A172 (cell line): ENCODE results near the gene GNG2. TPM values are rescaled to one million over a fixed set of nuclear protein-coding genes. Genes with fewer than 3 reads are reported as not detected.
A peak's percentile ranks its signal among the peaks of the same experiment; 100 is the strongest.

ENCODE experiments used
- DNase-seq: peaks from one replicate; pipeline ENCODE4 v3.0.0-alpha.2; 2015; ENCODE audit warnings: low spot score
- total RNA-seq: library from RNA; depleted of rRNA; stranded (reverse); fragments of >200 nt; shearing (Covaris generic); gene quantifications from 2 replicates; pipeline ENCODE4 v1.2.3, GENCODE V29; 2014

GNG2 gene
- total RNA-seq, 1 experiment from 2014 or later, result 8.5 TPM

- DNase-seq, result no peak
Observed at GRCh38 chr14:51993285-51993920, 133.0 kb downstream of the GNG2 start.

GRCh38 chr14:51996148-51996746, 135.8 kb downstream of the GNG2 start:
- peak; percentile 1 for DNase-seq

- DNase-seq, result no peak
Observed at GRCh38 chr14:51998348-51998747, 137.9 kb downstream of the GNG2 start.

- DNase-seq, result no peak
Observed at GRCh38 chr14:51999084-51999483, 138.7 kb downstream of the GNG2 start.

- no peak for DNase-seq
Observed at GRCh38 chr14:52000019-52000582, 139.7 kb downstream of the GNG2 start.

GRCh38 chr14:52000696-52001095, 140.3 kb downstream of the GNG2 start:
- DNase-seq, result no peak

- DNase-seq, result no peak
Observed at GRCh38 chr14:52002542-52002941, 142.1 kb downstream of the GNG2 start.

GRCh38 chr14:52003324-52003723, 142.9 kb downstream of the GNG2 start:
- no peak for DNase-seq

- DNase-seq, result no peak
Observed at GRCh38 chr14:52005625-52006024, 145.2 kb downstream of the GNG2 start.

- no peak for DNase-seq
Observed at GRCh38 chr14:52006361-52006760, 145.9 kb downstream of the GNG2 start.

GRCh38 chr14:52007211-52007610, 146.8 kb downstream of the GNG2 start:
- DNase-seq, result no peak

- DNase-seq, result no peak
Observed at GRCh38 chr14:52007637-52008036, 147.2 kb downstream of the GNG2 start.

GRCh38 chr14:52008136-52008535, 147.7 kb downstream of the GNG2 start:
- DNase-seq, result no peak

GRCh38 chr14:52010173-52010693, 149.8 kb downstream of the GNG2 start:
- no peak for DNase-seq

- DNase-seq, result no peak
Observed at GRCh38 chr14:52011523-52011922, 151.1 kb downstream of the GNG2 start.

- DNase-seq, result no peak
Observed at GRCh38 chr14:52012635-52013034, 152.2 kb downstream of the GNG2 start.

GRCh38 chr14:52013984-52014600, 153.7 kb downstream of the GNG2 start:
- no peak for DNase-seq

- no peak for DNase-seq
Observed at GRCh38 chr14:52014601-52015267, 154.3 kb downstream of the GNG2 start.

- DNase-seq, result no peak
Observed at GRCh38 chr14:52015411-52016030, 155.1 kb downstream of the GNG2 start.

- DNase-seq, result no peak
Observed at GRCh38 chr14:52018252-52018651, 157.8 kb downstream of the GNG2 start.

GRCh38 chr14:52018970-52019369, 158.6 kb downstream of the GNG2 start:
- DNase-seq, result no peak
